ENCODE results near the gene MINK1. TPM values are rescaled to one million over a fixed set of nuclear protein-coding genes. Genes with fewer than 3 reads are reported as not detected.

The MINK1 gene
- 20.2 and 28.7 TPM in 2 replicates for total RNA-seq (2014; rRNA removed; shearing (Covaris generic))

DNA sequence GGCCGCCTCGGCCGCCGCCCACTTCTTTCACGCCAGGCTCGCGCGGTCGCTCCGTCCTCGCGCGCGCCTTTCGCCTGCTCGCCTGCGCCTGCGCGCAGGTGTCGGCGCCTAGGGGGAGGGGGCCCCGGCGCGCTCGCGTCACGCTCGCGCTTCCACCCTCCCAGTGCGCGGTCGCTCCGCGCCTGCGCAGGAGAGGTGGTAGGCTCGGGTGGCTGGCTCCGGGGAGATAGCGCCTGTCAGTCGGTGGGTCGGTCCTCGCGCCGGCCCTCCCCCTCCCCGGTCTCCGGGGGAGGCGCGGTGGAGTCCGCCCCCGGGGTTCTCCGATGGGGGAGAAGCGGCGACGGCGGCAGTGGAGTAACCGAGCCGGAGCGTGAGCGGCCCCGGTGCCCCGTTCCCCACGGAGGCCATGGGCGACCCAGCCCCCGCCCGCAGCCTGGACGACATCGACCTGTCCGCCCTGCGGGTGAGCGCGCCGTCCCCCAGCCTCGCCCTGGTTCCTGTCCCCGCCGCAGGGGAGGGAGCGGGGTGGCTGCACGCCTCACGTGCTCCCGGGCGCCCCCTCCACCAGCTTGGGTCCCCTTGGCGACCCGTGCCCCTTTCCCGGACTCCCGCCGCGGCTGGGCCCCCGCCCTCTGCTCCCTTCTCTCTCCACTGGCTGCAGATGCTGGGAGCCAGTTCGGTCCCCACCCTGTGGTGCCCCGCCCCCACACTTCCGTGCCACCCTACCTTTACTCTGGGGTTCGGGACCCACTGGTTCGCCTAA lies at the start of gene MINK1:
Gene MINK1 (plus strand): TSS at position 163 of the 763 bp plus-strand sequence. CDS start 244 bp downstream, at position 407.
- peak; percentile 88 for DNase-seq (ENCODE audit: low read depth)

DNA sequence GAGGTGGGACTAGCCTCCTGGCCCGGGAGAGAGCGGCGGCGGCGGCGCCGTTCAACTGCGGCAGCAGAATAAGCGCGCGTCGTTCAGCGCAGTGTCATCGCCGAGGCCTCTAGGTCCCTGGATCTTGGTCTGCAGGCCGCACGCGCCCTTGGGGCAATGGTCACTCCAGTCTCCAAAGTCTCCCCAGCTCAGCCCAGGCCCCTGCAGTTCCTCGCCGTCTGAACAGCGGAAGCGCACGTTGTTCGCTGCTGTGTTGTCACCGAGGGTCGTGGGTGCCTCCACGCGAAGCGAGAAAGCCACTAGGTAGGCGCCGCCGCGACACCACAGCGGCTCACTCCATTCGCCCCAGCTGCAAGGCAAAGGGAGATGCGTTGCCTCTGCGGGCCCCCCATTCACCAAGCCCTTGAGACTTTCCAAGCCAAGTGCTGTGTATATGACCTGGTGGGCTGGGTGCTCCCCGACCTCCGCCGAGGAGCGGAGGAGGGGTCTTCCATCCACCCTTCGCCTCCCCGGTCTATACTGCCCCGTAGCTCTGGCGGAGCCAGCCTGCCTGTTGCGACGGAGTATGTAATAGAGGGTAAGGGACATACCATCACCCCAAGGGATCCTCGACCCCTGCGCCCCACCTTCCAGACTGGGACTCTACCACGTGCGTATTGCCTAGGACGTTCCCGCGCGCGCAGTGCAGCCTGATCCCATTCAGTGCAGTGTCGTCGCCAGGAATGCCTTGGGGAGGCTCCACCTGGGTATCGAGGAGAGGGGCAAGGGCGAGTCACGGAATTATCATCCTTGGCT lies 47.6 kb upstream of the MINK1 start:
- no peak for DNase-seq (ENCODE audit: low read depth)

DNA sequence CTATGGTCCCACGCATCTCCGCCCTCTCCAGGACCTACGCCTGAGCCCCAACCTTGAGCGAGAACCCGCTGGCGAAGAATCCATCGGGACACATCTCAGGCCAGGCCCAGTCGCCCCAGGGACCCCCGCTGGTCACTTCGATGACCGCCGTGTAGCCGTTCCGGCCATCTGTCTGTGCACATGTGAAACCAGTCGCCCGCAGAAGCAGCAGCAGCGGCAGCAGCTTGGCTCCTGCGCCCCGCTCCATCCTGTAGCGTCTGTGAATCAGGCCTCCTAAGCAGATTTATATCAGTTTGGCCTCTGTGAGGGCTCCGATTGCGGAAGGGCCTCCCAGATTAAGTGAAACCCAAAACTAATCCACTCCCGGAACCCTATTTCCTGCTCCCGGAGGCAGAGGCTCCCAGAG lies 47.0 kb upstream of the MINK1 start, which contains the start of gene VMO1:
Gene VMO1 (minus strand): TSS at position 259 of the 406 bp plus-strand sequence. CDS start 12 bp downstream, at position 247.
- peak; percentile 54 for DNase-seq (ENCODE audit: low read depth)

DNA sequence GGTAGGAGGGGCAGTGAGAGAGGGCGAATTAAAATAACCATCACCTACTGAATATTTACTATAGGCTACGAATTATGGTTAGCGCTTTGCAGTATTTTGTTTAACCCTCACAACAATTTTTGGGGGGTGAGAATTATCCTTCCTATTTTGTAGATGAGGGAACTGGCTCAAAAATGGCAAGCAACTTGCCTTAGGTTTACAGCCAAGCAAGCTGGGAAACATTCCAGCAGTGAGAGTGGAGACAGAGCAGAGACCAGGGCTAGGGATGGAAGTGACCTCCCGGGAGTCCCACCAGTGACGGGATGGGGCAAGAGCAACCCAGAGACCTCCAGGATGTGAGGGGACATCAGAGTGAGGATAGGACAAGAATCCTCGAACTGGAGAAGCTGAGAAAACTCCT lies 46.6 kb upstream of the MINK1 start:
- peak; percentile 9 for DNase-seq (ENCODE audit: low read depth)

DNA sequence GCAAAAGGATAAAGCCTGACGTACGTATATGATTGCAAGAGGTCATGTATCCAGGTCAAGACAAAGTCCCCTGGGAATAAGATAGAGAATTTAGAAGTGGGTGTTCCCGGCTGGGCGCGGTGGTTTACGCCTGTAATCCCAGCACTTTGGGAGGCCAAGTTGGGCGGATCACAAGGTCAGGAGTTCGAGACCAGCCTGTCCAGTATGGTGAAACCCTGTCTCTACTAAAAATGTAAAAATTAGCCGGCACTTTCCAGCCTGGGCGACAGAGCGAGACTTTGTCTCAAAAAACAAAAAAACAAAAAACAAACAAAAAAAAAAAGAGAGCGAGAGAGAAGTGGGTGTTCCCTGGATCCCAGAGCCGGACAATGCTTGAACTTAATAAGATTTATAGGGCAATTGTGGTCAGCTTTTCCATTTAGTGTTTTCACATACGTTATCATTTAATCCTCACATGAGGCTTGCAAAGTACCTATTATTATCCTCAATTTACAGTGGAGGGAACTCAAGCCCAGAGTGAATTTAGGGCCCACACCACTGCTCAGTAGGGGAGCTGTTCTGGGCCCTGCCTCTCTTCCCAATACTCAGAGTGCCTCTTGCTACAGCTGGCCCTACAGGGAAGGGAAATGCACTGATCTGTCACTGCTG lies 44.9 kb upstream of the MINK1 start:
- no peak for DNase-seq (ENCODE audit: low read depth)

DNA sequence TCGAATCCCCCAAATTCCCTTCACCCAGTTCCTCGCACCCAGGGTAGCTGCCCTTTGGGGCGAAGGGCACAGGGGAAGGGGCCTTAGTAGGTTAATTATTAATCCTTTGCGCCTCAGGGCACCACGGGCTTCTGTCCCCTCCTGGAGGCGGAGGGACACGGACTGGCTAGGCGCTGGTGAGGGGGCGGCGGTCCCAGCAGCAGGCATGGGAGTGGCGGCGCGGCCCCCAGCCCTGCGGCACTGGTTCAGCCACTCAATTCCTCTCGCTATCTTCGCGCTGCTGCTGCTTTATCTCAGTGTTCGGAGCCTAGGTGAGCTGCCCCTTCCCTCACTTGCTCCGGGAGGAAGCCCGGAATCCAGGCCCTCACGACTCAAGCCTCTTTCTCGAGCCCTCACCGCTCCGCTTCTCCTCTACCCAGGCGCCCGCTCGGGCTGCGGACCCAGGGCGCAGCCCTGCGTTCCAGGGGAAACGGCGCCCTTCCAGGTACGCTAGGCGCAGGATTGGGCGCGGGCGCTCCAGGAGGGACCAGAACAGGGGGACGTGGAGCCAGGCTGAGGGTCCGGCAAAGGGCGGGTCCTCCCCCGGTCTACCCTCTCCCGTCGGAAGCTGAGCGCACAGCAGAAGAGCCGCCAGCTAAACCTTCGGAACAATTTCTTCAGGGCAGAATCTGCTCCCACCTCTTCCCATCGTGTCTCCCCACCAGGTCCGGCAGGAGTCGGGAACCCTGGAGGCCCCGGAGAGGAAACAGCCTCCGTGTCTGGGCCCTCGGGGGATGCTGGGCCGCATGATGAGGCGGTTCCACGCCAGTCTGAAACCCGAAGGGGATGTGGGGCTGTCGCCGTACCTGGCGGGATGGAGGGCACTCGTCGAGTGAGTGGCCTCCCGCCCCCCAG lies 44.1 kb upstream of the MINK1 start, which contains the start of gene GLTPD2:
Gene GLTPD2 (plus strand): TSS at position 158 of the 894 bp plus-strand sequence. CDS start 48 bp downstream, at position 206.
- DNase-seq (ENCODE audit: low read depth), result no peak

DNA sequence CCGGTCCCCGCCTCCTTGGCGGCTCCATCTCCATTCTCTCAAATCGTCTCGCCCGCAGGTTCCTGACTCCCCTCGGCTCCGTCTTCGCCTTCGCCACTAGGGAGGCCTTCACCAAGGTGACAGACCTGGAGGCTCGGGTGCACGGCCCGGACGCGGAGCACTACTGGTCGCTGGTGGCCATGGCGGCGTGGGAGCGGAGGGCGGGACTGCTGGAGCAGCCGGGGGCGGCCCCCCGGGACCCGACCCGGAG lies 43.5 kb upstream of the MINK1 start:
- DNase-seq (ENCODE audit: low read depth), result no peak

DNA sequence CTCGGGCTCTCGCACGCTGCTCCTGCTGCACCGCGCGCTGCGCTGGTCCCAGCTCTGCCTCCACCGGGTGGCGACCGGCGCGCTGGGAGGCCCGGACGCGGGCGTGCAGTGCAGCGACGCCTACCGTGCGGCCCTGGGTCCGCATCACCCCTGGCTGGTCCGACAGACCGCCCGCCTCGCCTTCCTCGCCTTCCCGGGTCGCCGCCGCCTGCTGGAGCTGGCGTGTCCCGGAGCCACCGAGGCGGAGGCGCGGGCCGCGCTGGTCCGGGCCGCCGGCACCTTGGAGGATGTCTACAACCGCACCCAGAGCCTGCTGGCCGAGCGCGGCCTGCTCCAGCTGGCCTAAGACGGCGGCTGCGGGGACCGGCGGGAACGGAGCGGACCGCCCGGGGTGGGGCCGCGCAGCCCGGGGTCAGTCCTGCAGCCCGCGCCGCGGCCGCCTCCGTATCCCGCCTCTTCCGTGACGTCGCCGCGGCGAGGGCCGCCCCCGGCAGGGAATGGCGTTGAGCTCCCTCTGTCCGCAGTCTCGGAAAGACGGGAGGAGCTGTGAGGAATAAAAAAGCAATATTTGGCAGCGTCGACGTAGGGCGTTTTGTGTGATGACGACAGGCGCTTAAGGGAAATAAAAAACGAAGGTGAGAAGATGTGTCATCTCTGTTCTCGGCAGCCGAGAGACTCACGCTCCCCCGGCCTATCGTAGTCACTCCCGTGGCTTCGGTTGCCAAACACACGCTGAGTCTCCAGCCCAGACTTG lies 43.0 kb upstream of the MINK1 start:
- DNase-seq (ENCODE audit: low read depth), result peak; percentile 84

DNA sequence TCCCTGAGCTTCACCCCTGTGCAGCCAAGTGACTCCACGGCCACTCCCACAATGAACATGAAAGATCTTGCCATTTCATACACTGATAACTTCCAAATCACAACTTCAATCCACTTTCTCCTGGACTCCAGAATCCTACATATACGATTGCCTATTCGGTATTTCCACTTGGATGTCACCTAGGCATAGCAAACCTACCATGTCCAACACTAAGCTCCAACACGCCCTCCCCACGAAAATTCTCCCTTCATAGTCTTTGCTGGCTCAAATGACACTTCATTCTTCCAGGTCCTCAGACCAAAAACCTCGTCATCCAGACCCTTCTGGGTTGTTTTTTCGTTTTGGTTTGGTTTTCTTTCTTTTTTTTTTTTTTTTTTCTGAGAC lies 42.4 kb upstream of the MINK1 start:
- no peak for DNase-seq (ENCODE audit: low read depth)

DNA sequence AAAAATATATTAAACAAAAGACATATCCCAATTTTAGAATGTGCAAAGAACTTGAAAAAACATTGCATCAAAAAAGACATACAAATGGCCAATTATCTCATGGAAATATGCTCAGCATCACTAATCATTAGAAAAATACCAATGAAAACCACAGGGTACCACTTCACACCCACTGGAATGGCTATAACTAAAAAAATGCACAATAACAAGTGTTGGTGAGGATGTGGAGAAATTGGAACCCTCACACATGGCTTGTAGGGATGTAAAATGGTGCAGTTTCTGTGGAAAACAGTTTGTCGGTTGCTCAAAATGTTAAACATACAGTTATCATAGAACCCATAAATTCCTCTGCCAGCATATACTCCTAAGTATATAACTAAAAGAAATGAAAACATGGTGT lies 38.0 kb upstream of the MINK1 start:
- DNase-seq (ENCODE audit: low read depth), result no peak

DNA sequence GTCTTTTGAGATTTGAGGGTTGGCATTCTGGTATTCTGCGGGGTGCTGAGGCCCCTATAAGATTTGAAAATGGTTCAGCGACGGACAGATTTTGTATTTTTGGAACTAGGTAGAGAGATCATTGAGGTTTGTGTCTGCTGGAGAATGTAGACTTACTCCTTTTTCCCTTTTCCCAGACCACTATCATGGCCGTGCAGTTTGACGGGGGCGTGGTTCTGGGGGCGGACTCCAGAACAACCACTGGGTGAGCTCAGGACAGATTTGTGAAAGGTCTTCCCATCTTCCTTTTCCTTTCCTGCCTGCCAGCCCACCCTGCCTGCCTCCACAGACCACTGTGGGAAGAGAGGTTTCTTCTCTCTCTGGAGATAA lies 36.6 kb upstream of the MINK1 start:
- peak; percentile 39 for DNase-seq (ENCODE audit: low read depth)

DNA sequence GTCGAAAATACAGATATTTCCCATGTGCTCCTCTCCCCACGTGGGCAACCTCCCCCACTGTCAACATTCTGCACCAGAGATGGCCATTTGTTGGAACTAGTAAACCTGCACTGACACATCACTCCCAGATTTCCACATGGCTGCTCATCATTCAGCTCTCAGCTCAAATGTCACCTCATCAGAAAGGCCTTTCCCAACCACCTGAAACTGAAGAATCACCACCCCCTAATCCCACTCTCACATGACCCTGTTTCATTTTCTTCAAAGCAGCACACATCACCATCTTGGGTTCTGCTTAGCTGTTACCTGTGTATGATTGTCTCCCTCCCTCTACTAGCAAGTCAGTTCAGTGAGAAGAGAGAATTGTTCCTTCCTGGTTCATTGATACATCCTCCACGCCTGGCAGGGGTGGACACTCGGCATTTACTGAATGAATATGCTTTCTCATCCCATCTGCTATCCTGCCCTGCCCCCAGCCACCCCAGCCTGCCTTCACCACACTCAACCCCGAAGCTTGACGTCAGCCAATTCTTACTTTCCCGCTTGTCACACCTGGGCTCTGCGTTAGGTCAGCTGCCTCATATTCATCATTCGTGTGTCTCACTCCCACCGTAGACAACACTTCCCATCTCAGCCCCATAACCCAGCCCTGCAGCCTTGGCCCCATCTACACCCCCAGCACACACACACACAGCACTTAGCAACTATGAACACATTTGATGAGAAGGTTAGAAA lies 32.5 kb upstream of the MINK1 start:
- DNase-seq (ENCODE audit: low read depth), result no peak

DNA sequence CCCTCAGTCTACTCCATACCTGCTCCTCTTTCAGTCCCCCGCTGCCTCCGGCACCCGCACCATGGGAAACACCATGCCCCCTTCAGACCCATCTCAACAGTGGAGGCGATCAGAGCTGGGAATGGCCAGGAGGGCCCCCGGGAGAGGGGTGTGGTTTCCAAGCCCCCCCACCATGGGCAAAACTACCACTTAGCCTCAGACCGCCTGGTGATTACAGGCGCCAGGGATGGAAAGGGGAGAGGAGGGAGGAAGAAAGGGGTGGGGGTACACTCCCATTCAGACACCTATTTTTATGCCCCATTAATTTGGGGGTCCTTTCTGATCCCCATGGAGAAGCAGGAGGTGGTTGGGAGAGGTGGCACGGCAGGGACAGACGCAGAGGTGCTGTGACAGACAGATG lies 30.9 kb upstream of the MINK1 start, which contains the start of gene C17orf114:
Gene C17orf114 (minus strand): TSS at position 101 of the 400 bp plus-strand sequence.
- no peak for DNase-seq (ENCODE audit: low read depth)

DNA sequence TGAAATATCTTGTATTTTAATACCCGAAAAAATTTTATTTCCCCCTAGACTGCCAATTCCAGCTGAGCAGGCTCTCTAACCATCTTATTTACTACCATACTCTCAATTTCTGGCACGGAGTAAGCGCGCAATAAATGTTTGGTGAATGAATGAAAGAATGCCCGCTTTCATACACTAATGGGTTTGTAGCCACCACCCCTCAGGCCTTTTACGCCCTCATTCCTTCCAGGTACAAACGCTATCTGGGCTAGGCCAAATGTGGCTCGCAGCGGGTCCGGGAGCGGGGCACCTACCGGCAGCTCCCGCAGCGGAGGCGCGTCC lies 26.7 kb upstream of the MINK1 start:
- peak; percentile 29 for DNase-seq (ENCODE audit: low read depth)

DNA sequence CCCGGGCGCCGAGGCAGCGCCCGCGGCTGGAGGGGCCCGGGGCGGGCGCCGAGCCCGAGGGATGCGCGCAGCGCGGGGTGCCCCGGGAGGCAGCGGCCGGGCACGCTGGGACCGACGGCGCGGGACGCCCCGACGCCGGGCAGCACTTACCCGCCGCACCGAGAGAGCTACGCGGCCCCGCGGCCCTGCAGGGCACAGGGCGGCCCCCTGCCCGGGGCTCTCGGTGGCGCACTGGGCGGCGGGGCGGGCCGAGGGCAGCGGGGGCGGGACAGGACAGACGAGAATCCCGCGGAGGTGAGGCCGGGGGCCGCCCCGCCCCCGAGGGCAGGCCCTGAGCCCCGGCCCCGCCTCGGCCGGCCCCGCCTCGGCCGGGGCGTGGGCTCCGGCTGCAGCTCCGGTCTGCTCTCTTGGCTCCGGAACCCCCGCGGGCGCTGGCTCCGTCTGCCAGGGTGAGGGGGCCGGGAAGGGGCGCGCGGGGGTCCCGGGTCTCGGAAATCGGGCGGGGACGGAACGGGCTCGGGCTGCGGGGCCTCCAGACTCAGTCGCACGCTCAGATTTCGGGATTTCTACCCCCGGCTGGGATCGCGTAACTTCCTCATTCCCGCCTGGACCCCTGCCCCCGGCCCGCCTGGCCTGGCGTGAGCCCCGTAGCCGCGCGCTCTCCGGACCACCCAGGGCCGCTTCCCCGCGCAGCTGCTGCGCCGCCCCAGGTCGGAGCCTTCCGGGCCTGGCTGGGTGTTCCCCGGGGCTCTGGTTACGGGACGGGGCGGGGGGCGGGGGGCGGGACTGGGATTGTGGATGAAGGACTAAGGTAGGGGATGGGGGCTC lies 26.1 kb upstream of the MINK1 start, which contains the start of gene PLD2:
Gene PLD2 (plus strand): TSS at position 376 of the 828 bp plus-strand sequence. CDS start 621 bp downstream, outside the sequence.
- peak; percentile 77 for DNase-seq (ENCODE audit: low read depth)

DNA sequence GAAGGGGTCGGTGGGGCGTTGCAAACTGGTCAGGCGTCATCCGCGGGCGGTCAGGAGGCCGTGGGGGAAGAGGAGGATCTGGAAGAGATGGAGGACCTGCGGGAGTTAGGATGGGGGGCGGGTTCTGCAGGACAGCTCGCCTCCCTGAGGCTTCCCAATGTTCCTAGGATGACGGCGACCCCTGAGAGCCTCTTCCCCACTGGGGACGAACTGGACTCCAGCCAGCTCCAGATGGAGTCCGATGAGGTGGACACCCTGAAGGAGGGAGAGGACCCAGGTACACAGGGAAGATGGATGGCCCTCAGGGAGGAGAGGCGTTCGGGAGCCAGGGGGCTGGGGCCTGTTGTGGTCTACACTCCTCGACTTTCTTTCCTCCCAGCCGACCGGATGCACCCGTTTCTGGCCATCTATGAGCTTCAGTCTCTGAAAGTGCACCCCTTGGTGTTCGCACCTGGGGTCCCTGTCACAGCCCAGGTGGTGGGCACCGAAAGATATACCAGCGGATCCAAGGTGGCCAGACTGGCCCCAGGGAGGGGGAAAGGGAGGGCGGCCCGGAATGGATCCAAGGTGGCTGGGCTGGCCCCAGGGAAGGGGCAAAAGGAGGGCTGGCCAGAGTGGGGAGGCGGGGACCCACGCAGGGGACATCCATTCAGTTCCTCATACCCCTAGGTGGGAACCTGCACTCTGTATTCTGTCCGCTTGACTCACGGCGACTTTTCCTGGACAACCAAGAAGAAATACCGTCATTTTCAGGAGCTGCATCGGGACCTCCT lies 25.3 kb upstream of the MINK1 start:
- no peak for DNase-seq (ENCODE audit: low read depth)

DNA sequence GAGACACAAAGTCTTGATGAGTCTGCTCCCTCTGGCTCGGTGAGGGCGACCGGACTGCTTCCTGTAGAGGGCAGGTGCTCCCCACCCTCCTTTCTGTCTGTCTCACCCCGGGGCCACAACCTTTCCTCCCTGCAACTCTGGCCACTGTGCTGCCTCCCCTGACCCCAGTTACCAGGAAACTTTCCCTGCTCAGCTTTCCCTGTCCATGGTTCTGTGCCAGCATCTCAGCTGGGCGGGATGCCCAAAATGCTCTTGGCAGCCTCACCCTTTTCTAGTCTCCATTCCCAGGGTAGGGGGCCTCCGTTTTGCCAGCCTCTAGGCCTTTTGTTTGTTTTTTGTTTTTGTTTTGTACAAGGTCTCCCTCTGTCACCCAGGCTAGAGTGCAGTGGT lies 24.8 kb upstream of the MINK1 start:
- no peak for DNase-seq (ENCODE audit: low read depth)

DNA sequence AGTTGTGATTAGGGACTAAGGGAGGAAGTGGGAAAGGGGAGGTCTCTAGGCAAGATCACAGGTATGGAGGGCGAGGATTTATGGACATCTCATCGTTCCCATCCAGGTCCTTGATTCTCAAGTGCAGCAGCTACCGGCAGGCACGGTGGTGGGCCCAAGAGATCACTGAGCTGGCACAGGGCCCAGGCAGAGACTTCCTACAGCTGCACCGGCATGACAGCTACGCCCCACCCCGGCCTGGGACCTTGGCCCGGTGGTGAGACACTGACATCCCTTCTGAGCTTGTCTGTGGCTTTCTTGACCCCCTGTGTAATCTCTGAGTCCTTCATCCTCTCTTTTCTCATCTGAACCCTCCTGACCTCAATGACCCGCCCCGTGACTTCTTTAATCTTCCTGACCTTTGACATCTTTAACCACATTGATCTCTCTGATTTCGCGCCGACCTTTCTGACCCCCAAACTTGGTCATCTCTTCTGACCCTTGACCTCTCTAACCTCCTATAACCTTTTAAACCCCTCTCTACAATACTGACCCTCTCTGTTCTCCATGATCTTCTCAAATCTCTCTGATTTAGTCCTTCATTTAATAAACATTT lies 22.3 kb upstream of the MINK1 start:
- no peak for DNase-seq (ENCODE audit: low read depth)

All from M059J (cell line).